ENCODE results near the gene COBL. TPM values are rescaled to one million over a fixed set of nuclear protein-coding genes. Genes with fewer than 3 reads are reported as not detected.

The COBL gene
- total RNA-seq, 4 donors from 2014 or later = 17.2 to 59.7 (median 31.0) TPM

DNA sequence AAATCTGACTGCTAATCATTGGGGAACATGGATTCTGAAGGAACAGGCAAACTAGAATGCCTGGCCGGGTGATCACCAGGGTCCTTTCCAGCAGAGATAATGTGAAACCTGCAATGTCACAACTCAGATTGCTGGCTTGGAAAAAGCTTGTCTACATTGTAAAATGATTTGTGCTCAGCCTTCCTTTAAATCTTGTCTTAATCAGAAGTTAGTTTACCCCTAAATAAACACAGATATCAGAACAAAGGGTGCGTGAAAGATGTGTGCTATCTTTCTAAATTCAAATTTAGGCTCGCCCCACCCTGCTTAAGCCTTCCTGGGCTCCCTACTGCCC, 26.3 kb downstream of the COBL start:
- Histone ChIP-seq H3K4me1 (peaks cover 0 to 28% (median 0%) of the 10 kb centered on the region in 3 donors), H3K9me3 (no peaks in the 10 kb centered on the region), H3K27ac (no peak overlapping the region), H3K36me3 (no peaks in the 10 kb centered on the region), H3K27me3 (no peaks in the 10 kb centered on the region), H3K4me3 (no peak overlapping the region)
- TF ChIP-seq POLR2A (IDR thresholded peaks at IDR 0.05) (no peak), EP300 (IDR thresholded peaks at IDR 0.05) (no peak), POLR2AphosphoS5 (IDR thresholded peaks at IDR 0.05) (no peak), CTCF (IDR thresholded peaks at IDR 0.05) (no peak)
- no peak for ATAC-seq
- WGBS, 2 donors (ENCODE audit: low coverage in 1 of 2) = 81 to 83% methylated on average over 2 to 3 of the region's 3 CpGs

GRCh38 chr7:51289623-51290303, 26.8 kb downstream of the COBL start:
- no peaks in the 10 kb centered on the region for H3K36me3 ChIP-seq
- H3K27ac ChIP-seq = peak overlapping the region in 2 of 4 donors; percentile 19 to 47
- H3K9me3 ChIP-seq = no peaks in the 10 kb centered on the region
- H3K4me1 ChIP-seq = peaks cover 0 to 24% (median 0%) of the 10 kb centered on the region in 3 donors
- no peak for ATAC-seq
- 41 to 42% methylated on average over 4 of the region's 4 CpGs for WGBS, 2 donors (ENCODE audit: low coverage in 1 of 2)
- TF ChIP-seq CTCF (IDR thresholded peaks at IDR 0.05) (no peak), EP300 (IDR thresholded peaks at IDR 0.05) (no peak), POLR2AphosphoS5 (IDR thresholded peaks at IDR 0.05) (no peak)
- H3K27me3 ChIP-seq = no peaks in the 10 kb centered on the region
- no peak overlapping the region for H3K4me3 ChIP-seq

GRCh38 chr7:51288896-51289622, 27.6 kb downstream of the COBL start:
- no peak for TF ChIP-seq EP300 (IDR thresholded peaks at IDR 0.05)
- no peak for TF ChIP-seq CTCF (IDR thresholded peaks at IDR 0.05)
- H3K27me3 ChIP-seq = no peaks in the 10 kb centered on the region
- WGBS, 2 donors (ENCODE audit: low coverage in 1 of 2) = 45 to 61% methylated on average over 4 to 7 of the region's 7 CpGs
- H3K4me3 ChIP-seq = no peak overlapping the region
- H3K27ac ChIP-seq = peak overlapping the region in 2 of 4 donors; percentile 19 to 47
- H3K4me1 ChIP-seq = peaks cover 0 to 24% (median 0%) of the 10 kb centered on the region in 3 donors
- H3K36me3 ChIP-seq = no peaks in the 10 kb centered on the region
- H3K9me3 ChIP-seq = peaks cover 0 to 5% (median 0%) of the 10 kb centered on the region in 3 donors
- no peak for ATAC-seq

DNA sequence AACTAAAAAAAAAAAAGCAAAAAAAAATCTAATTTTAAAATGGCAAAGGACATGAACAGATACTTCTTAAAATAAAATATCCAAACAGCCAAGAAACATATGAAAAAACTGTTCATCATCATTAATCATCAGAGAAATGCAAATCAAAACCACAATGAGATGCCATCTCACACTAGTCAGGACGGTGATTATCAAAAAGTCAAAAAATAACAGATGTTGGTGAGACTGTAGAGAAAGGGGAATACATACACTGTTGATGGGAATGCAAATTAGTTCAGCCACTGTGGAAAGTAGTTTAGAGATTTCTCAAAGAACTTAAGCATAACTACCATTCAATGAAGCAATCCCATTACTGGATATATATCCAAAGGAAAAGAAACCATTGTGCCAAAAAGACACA, 30.2 kb downstream of the COBL start:
- H3K36me3 ChIP-seq = no peaks in the 10 kb centered on the region
- peaks cover 0 to 19% (median 0%) of the 10 kb centered on the region in 3 donors for H3K4me1 ChIP-seq
- 56 to 83% methylated on average over 1 of the region's 1 CpG for WGBS, 2 donors (ENCODE audit: low coverage in 1 of 2)
- TF ChIP-seq POLR2A (IDR thresholded peaks at IDR 0.05) = no peak
- no peak for TF ChIP-seq EP300 (IDR thresholded peaks at IDR 0.05)
- TF ChIP-seq CTCF (IDR thresholded peaks at IDR 0.05) = no peak
- no peak for TF ChIP-seq POLR2AphosphoS5 (IDR thresholded peaks at IDR 0.05)
- H3K4me3 ChIP-seq = no peak overlapping the region
- H3K9me3 ChIP-seq = peaks cover 0 to 5% (median 0%) of the 10 kb centered on the region in 3 donors
- H3K27me3 ChIP-seq = no peaks in the 10 kb centered on the region
- no peak for ATAC-seq
- H3K27ac ChIP-seq = no peak overlapping the region

DNA sequence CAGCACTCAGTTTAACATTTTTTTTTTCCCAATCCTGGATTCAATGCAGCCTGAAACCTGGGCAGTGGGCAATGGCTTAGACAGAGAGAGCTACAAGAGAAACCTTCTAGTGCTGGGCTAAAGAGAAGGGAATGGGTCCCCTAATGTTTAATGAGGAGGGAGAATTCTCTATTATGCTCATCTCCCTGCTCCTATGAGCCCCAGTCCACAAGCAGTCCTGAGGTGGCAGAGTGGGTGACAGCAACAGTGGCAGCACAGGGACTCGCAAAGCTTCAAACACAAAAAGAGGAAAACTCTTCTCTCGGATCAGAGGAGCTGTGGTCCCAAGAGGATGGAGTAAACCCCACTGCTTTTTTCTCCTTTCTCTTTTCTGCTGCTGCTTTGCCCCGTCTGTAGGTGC, 36.5 kb downstream of the COBL start:
- ATAC-seq = no peak
- H3K4me1 ChIP-seq = peaks cover 0 to 49% (median 0%) of the 10 kb centered on the region in 3 donors
- no peak overlapping the region for H3K4me3 ChIP-seq
- no peak overlapping the region for H3K27ac ChIP-seq
- WGBS, 2 donors (ENCODE audit: low coverage in 1 of 2) = 76 to 93% methylated on average over 3 of the region's 3 CpGs
- no peaks in the 10 kb centered on the region for H3K36me3 ChIP-seq
- peaks cover 0 to 5% (median 0%) of the 10 kb centered on the region in 3 donors for H3K9me3 ChIP-seq
- no peaks in the 10 kb centered on the region for H3K27me3 ChIP-seq
- TF ChIP-seq CTCF (IDR thresholded peaks at IDR 0.05) (no peak), POLR2AphosphoS5 (IDR thresholded peaks at IDR 0.05) (no peak), EP300 (IDR thresholded peaks at IDR 0.05) (no peak), POLR2A (IDR thresholded peaks at IDR 0.05) (no peak)
